PC-3 (cell line): ENCODE results near the gene P4HB. TPM values are rescaled to one million over a fixed set of nuclear protein-coding genes. Genes with fewer than 3 reads are reported as not detected.

Source experiments
- ATAC-seq: fragments of 200-7000 bp; cut with Tn5 transposase; 2 replicates; pipeline ENCODE4 v1.9.1; 2020; ENCODE audit warnings: mild to moderate bottlenecking, moderate library complexity
- BruUV-seq: library from RNA; stranded (reverse); fragments of 400-500 nt; replicated peaks from 2 replicates; lab custom pipeline; 2021; lab: Mats Ljungman, UMichigan
- CTCF ChIA-PET: fragments of 300-600 bp; sonication (Branson Sonifier 250); formaldehyde crosslinking; loops from one replicate; lab custom pipeline; 2022; ENCODE audit warnings: antibody characterized with exemption; lab: Charles Lee
- POLR2A ChIA-PET: fragments of 300-600 bp; sonication (Branson Sonifier 250); formaldehyde crosslinking; loops from one replicate; lab custom pipeline; 2022; ENCODE audit warnings: antibody characterized with exemption; ENCODE audit not compliant: unreplicated experiment; lab: Charles Lee
- DNase-seq: peaks from one replicate; pipeline ENCODE4 v3.0.0-alpha.2; 2015
- H2AFZ ChIP-seq: fragments of 300-600 bp; sonication (generic); 2 replicates; pipeline ENCODE4 v1.6.0; 2016; ENCODE audit warnings: antibody characterized with exemption, low read length
- H3F3A ChIP-seq: fragments of 300-600 bp; sonication (generic); one replicate; pipeline ENCODE4 v1.6.0; 2017; ENCODE audit warnings: antibody characterized with exemption, low read length, control low read depth, mild to moderate bottlenecking; ENCODE audit not compliant: unreplicated experiment
- H3K27ac ChIP-seq: fragments of 300-600 bp; sonication (generic); 2 replicates; pipeline ENCODE4 v1.5.1; 2016; ENCODE audit warnings: mild to moderate bottlenecking, low read length
- H3K27me3 ChIP-seq: fragments of 300-600 bp; sonication (generic); 2 replicates; pipeline ENCODE4 v1.6.1; 2016; ENCODE audit warnings: low read length, mixed read lengths
- H3K36me3 ChIP-seq: fragments of 300-600 bp; sonication (generic); 2 replicates; pipeline ENCODE4 v1.6.1; 2016; ENCODE audit warnings: low read depth, mixed run types, low read length, mixed read lengths
- H3K4me1 ChIP-seq: fragments of 300-600 bp; sonication (generic); 2 replicates; pipeline ENCODE4 v1.5.1; 2016; ENCODE audit warnings: low read length; ENCODE audit not compliant: insufficient read depth
- H3K4me2 ChIP-seq: fragments of 300-600 bp; sonication (generic); 2 replicates; pipeline ENCODE4 v1.6.0; 2016; ENCODE audit warnings: low read length
- H3K4me3 ChIP-seq: fragments of 300-600 bp; sonication (generic); 2 replicates; pipeline ENCODE4 v1.5.1; 2016; ENCODE audit warnings: mild to moderate bottlenecking, low read length, mixed read lengths
- H3K79me2 ChIP-seq: fragments of 300-600 bp; sonication (generic); 2 replicates; pipeline ENCODE4 v1.6.1; 2017; ENCODE audit warnings: low read length, mixed read lengths
- H3K9ac ChIP-seq: fragments of 300-600 bp; sonication (generic); 2 replicates; pipeline ENCODE4 v1.6.0; 2016; ENCODE audit warnings: mild to moderate bottlenecking, low read length
- H3K9me2 ChIP-seq: fragments of 300-600 bp; sonication (generic); replicated peaks from 2 replicates; pipeline ENCODE4 v1.6.1; 2016; ENCODE audit warnings: mixed run types, low read length, mixed read lengths
- H3K9me3 ChIP-seq: fragments of 300-600 bp; sonication (generic); 2 replicates; pipeline ENCODE4 v1.6.1; 2016; ENCODE audit warnings: low read length, mixed read lengths
- H4K20me1 ChIP-seq: fragments of 300-600 bp; sonication (generic); 2 replicates; pipeline ENCODE4 v1.6.1; 2016; ENCODE audit warnings: low read length, mixed read lengths
- EZH2 ChIP-seq: fragments of 300-600 bp; sonication (generic); IDR thresholded peaks from one replicate; pipeline ENCODE4 v1.6.1; 2017; ENCODE audit warnings: antibody characterized with exemption, mild to moderate bottlenecking, low read length; ENCODE audit not compliant: unreplicated experiment
- EZH2phosphoT487 ChIP-seq: fragments of 300-600 bp; sonication (generic); IDR thresholded peaks from 2 replicates; pipeline ENCODE4 v1.6.1; 2018; ENCODE audit warnings: mild to moderate bottlenecking, antibody characterized with exemption, low read length, borderline replicate concordance
- intact Hi-C: fragments of 100-400 bp; cut with micrococcal nuclease; formaldehyde crosslinking; loops from 2 replicates; pipeline ENCODE4 v1.9.0; 2023
- total RNA-seq: library from RNA; depleted of rRNA; stranded (reverse); fragments of >200 nt; gene quantifications from 2 replicates; pipeline ENCODE4 v1.2.3, GENCODE V29; 2014
- TF ChIP-seq, protein P1 (sequence below): fragments of 300-600 bp; sonication (generic); conservative IDR thresholded peaks from 2 replicates; pipeline ENCODE4 v1.5.1; 2017; ENCODE audit warnings: antibody characterized with exemption, low read depth, mild to moderate bottlenecking, low read length

P4HB gene
- total RNA-seq, 1 experiment from 2014 or later, result 1,089 TPM

DNA sequence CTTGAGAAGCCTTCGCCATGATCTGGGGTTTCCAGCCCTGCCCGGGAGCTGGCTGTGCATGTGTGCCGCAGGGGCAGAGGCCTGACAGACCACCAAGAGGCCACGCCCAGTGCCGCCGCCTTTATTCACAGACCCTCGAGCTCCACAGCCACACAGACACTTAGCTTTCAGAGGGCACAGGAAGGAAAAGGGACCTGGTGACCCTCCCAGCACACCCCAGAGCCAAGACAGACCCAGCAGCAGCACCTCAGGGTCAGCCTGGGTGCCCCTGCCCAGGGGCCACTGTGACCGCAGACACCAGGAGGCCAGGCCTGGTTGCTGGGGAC lies 38.1 kb downstream of the P4HB start:
- H3K4me3 ChIP-seq, result no peak overlapping the region
- no peak overlapping the region for H2AFZ ChIP-seq
- no peaks in the 10 kb centered on the region for H3K79me2 ChIP-seq
- no peaks in the 10 kb centered on the region for H4K20me1 ChIP-seq
- H3K9ac ChIP-seq, result no peak overlapping the region
- BruUV-seq, result no TSS peak
- H3K36me3 ChIP-seq, result no peaks in the 10 kb centered on the region
- 0 out of 2 replicates have a peak, but pooled peaks cover 4% of the 10 kb centered on the region for H3K4me1 ChIP-seq
- ATAC-seq, result no peak
- ChIA-PET CTCF (interaction anchor here (0.5 to 0.6 kb wide), 3 partner anchors 92 to 1228 kb away, joined by 3 to 4 read pairs (median 3); no protein-coding TSS in a partner anchor), POLR2A (no interaction called here)
- no peak overlapping the region for H3K27ac ChIP-seq
- H3K9me3 ChIP-seq, result no peaks in the 10 kb centered on the region
- no peak for TF ChIP-seq EZH2phosphoT487
- no peak for TF ChIP-seq EZH2
- TF ChIP-seq, protein P1, sequence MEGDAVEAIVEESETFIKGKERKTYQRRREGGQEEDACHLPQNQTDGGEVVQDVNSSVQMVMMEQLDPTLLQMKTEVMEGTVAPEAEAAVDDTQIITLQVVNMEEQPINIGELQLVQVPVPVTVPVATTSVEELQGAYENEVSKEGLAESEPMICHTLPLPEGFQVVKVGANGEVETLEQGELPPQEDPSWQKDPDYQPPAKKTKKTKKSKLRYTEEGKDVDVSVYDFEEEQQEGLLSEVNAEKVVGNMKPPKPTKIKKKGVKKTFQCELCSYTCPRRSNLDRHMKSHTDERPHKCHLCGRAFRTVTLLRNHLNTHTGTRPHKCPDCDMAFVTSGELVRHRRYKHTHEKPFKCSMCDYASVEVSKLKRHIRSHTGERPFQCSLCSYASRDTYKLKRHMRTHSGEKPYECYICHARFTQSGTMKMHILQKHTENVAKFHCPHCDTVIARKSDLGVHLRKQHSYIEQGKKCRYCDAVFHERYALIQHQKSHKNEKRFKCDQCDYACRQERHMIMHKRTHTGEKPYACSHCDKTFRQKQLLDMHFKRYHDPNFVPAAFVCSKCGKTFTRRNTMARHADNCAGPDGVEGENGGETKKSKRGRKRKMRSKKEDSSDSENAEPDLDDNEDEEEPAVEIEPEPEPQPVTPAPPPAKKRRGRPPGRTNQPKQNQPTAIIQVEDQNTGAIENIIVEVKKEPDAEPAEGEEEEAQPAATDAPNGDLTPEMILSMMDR, result no peak
- no peak for DNase-seq
- H3K9me2 ChIP-seq, result no peaks in the 10 kb centered on the region
- no peaks in the 10 kb centered on the region for H3K27me3 ChIP-seq
- no peak overlapping the region for H3K4me2 ChIP-seq
- intact Hi-C loops, result no loop called here
- no peaks in the 10 kb centered on the region for H3F3A ChIP-seq

DNA sequence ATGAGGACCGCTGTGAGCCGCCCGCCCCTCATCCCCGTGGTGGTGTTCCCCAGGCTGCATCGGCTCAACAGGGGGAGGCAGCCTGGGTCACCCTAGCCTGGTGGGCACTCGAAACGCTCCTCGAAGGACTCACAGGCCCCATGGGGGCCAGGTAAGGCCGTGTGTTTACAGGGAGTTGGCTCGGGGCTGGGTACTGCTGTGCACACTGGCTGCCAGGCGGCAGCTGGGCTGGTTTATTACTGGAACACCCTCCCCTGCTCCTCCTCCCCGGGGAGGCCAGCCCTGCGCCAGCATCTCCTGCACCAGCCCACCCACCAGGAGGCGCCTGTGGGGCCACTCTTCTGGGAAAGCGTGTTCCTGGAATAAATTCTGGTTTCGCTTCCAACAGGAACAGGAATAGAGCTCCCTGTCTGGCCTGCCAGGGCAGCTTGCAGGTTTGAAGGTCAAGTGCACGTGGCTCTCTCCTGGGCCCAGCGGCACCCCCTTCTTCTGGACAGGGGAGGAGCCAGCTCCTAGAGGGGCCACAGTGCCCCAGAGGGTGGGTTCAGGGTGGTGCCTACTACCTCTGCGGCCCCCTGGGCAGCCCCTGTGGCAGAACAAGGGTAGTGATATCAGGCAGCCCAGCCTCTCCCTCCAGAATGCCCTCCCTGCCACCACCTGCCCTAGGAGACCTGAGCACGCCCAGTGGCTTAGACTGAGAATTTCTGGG lies 38.6 kb downstream of the P4HB start:
- Histone ChIP-seq H3F3A (no peaks in the 10 kb centered on the region), H3K36me3 (no peaks in the 10 kb centered on the region), H4K20me1 (no peaks in the 10 kb centered on the region), H3K4me1 (peaks cover 8% of the 10 kb centered on the region; the same call in 1 of the 2 replicates), H3K79me2 (no peaks in the 10 kb centered on the region), H3K4me2 (0 out of 2 replicates have a peak overlapping the region, but pooled peaks have one; percentile 11), H3K4me3 (no peak overlapping the region), H3K9ac (no peak overlapping the region), H3K27ac (no peak overlapping the region), H3K9me2 (no peaks in the 10 kb centered on the region), H3K9me3 (no peaks in the 10 kb centered on the region), H2AFZ (no peak overlapping the region), H3K27me3 (no peaks in the 10 kb centered on the region)
- POLR2A ChIA-PET, result no interaction called here
- BruUV-seq, result no TSS peak
- no peak for TF ChIP-seq EZH2
- TF ChIP-seq, protein P1, result peak; percentile 70
- TF ChIP-seq EZH2phosphoT487, result no peak
- DNase-seq (peak; percentile 69), ATAC-seq (peak; percentile 85)
- intact Hi-C loops, result no loop called here
- CTCF ChIA-PET, result interaction anchor here (0.5 to 0.6 kb wide), 3 partner anchors 91 to 1227 kb away, joined by 3 to 4 read pairs (median 3); no protein-coding TSS in a partner anchor

DNA sequence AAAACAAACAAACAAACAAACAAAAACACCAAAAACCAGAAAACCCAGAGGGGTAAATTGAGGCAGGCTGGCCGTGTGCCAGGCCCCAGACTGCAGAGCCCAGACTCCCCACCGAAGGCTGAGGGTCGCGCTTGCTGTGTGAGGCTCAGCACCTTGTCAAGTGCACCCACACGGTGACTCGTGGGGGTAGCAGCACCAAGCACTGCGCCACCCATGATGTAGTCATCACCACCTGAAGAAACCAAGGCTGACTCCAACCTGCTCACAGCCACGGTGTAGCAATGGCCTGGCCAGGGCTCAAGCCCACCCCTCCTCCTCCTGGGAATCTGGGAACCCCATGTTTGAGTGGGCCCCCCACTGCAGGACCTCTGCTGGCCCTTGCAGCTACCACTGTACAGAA lies 39.2 kb downstream of the P4HB start:
- Histone ChIP-seq H2AFZ (no peak overlapping the region), H3K79me2 (no peaks in the 10 kb centered on the region), H3F3A (no peaks in the 10 kb centered on the region), H3K9me3 (no peaks in the 10 kb centered on the region), H4K20me1 (no peaks in the 10 kb centered on the region), H3K9ac (no peak overlapping the region), H3K9me2 (no peaks in the 10 kb centered on the region), H3K27me3 (no peaks in the 10 kb centered on the region), H3K27ac (no peak overlapping the region), H3K4me2 (no peak overlapping the region), H3K4me3 (no peak overlapping the region), H3K4me1 (peaks cover 14% of the 10 kb centered on the region), H3K36me3 (no peaks in the 10 kb centered on the region)
- POLR2A ChIA-PET, result no interaction called here
- no TSS peak for BruUV-seq
- DNase-seq, result no peak
- intact Hi-C loops, result no loop called here
- CTCF ChIA-PET, result no interaction called here
- no peak for TF ChIP-seq EZH2
- no peak for TF ChIP-seq EZH2phosphoT487
- TF ChIP-seq, protein P1, result no peak
- ATAC-seq, result no peak; the same call in 1 of the 2 replicates
